Measurements from ENCODE around the gene NTN4. TPM values are rescaled to one million over a fixed set of nuclear protein-coding genes. Genes with fewer than 3 reads are reported as not detected.
"Not testable (repeated sequence)": the region's sequence is repeated elsewhere in the genome, so short reads cannot be mapped to it uniquely, and the experiment has no call there.

NTN4 gene
- total and polyA plus RNA-seq, 4 experiments from 2014 or later: 2.0 to 5.5 (median 3.8) TPM

GRCh38 chr12:95775466-95775865 lies 15.1 kb downstream of the NTN4 start:
- H3K9me3 ChIP-seq (ENCODE audit: control insufficient read depth in 1 of 2, low read length in 2 of 2); H3K27ac Mint-ChIP-seq; intact Hi-C loops (cut with micrococcal nuclease); H3K4me3 ChIP-seq (ENCODE audit: low read length in 2 of 2); H3K36me3 ChIP-seq (ENCODE audit: insufficient read depth, low read length); DNase-seq; CTCF ChIA-PET (ENCODE audit: partially characterized antibody); POLR2A ChIA-PET (ENCODE audit: partially characterized antibody); H3K27ac ChIP-seq (ENCODE audit: low read depth, low read length); H3K4me3 Mint-ChIP-seq; H3K27me3 ChIP-seq (ENCODE audit: insufficient read depth, low read length); H3K4me1 ChIP-seq (ENCODE audit: insufficient read depth, low read length); H3K4me1 Mint-ChIP-seq: not testable (repeated sequence)
- H3K9me3 Mint-ChIP-seq: peaks cover 0 to 11% (median 3%) of the 10 kb centered on the region in 8 donors
- peaks cover 9 to 13% of the 10 kb centered on the region in 2 donors for H3K27me3 Mint-ChIP-seq
- H3K36me3 Mint-ChIP-seq: peaks cover 2 to 17% of the 10 kb centered on the region in 2 donors

DNA sequence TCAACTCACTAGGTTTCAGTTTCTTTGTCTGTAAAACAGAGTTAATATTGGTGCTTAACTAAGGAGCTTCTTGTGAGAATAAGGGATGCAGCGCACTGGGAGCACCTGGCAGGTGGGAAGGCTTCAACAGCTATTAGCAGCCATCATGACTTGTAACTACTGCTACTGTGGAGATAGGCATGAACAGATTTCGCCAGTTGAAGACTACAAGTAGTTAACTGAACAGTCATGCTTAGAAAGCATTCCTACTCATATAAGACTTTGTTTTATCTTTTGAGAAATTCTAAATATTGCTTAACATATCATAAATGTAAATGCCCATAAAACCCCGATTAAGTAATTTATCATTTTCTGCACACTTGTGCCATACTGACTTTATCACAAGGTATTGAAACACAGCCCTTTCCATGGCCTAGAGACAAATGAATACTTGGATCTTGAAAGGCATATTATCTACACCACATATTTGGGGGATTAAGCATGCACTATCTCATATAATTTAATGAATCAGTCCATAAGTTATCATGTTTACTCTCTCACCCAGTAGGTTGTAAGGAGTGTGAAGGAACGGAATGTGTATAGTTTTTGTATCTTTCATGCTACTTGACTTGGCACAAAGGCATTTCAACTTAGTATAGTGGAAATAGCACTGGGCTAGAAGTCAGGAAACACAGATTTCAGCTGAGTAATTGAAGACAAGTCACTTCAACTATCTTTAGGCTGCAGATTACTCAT lies 16.1 kb downstream of the NTN4 start:
- no peak overlapping the region for H3K4me3 Mint-ChIP-seq
- no peaks in the 10 kb centered on the region for H3K4me1 ChIP-seq (ENCODE audit: insufficient read depth, low read length)
- ChIA-PET POLR2A (ENCODE audit: partially characterized antibody) (no interaction called here), CTCF (ENCODE audit: partially characterized antibody) (interaction anchor here (1.3 kb wide), 1 partner anchor 28 kb away, joined by 3 read pairs; no protein-coding TSS in a partner anchor)
- no peak for DNase-seq
- H3K27ac Mint-ChIP-seq: no peak overlapping the region
- intact Hi-C loops (cut with micrococcal nuclease): no loop called here
- peaks cover 0 to 11% (median 3%) of the 10 kb centered on the region in 8 donors for H3K9me3 Mint-ChIP-seq
- H3K27me3 Mint-ChIP-seq: peaks cover 8 to 14% of the 10 kb centered on the region in 2 donors
- no peak overlapping the region for H3K27ac ChIP-seq (ENCODE audit: low read depth, low read length)
- no peaks in the 10 kb centered on the region for H3K9me3 ChIP-seq (ENCODE audit: control insufficient read depth in 1 of 2, low read length in 2 of 2)
- no peaks in the 10 kb centered on the region for H3K27me3 ChIP-seq (ENCODE audit: insufficient read depth, low read length)
- no peaks in the 10 kb centered on the region for H3K4me1 Mint-ChIP-seq
- H3K36me3 ChIP-seq (ENCODE audit: insufficient read depth, low read length): no peaks in the 10 kb centered on the region
- H3K4me3 ChIP-seq (ENCODE audit: low read length in 2 of 2): no peak overlapping the region
- H3K36me3 Mint-ChIP-seq: peaks cover 2 to 17% of the 10 kb centered on the region in 2 donors

DNA sequence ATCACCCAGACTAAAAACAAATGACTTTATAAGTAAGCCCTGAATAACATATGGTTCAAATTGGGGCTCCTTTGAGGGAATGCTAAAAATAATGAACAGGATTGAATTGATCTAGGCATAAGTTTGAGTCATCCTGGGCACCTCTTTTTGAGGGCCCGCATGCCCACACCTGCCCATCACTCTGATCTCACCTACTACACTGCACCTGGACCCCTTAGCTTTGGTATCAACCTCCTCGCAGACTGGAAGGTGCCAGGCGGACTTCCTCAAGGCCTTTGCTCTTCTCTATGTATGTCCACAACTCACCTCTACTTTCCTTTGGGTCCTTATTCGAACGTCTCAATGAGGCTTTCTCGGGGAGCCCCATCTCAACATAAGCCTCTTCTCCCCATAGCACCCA lies 17.2 kb downstream of the NTN4 start:
- no peak overlapping the region for H3K27ac ChIP-seq (ENCODE audit: low read depth, low read length)
- Mint-ChIP-seq H3K9me3 (peaks cover 0 to 11% (median 3%) of the 10 kb centered on the region in 8 donors), H3K36me3 (peaks cover 2 to 17% of the 10 kb centered on the region in 2 donors), H3K4me1 (no peaks in the 10 kb centered on the region), H3K4me3 (no peak overlapping the region), H3K27me3 (peaks cover 9 to 16% of the 10 kb centered on the region in 2 donors), H3K27ac (no peak overlapping the region)
- no peak for DNase-seq
- no peaks in the 10 kb centered on the region for H3K4me1 ChIP-seq (ENCODE audit: insufficient read depth, low read length)
- intact Hi-C loops (cut with micrococcal nuclease): no loop called here
- CTCF ChIA-PET (ENCODE audit: partially characterized antibody): no interaction called here
- H3K9me3 ChIP-seq (ENCODE audit: control insufficient read depth in 1 of 2, low read length in 2 of 2): no peaks in the 10 kb centered on the region
- no peak overlapping the region for H3K4me3 ChIP-seq (ENCODE audit: low read length in 2 of 2)
- H3K27me3 ChIP-seq (ENCODE audit: insufficient read depth, low read length): no peaks in the 10 kb centered on the region
- POLR2A ChIA-PET (ENCODE audit: partially characterized antibody): no interaction called here
- no peaks in the 10 kb centered on the region for H3K36me3 ChIP-seq (ENCODE audit: insufficient read depth, low read length)

- Histone ChIP-seq H3K9me3 (ENCODE audit: control insufficient read depth in 1 of 2, low read length in 2 of 2) (no peaks in the 10 kb centered on the region), H3K27me3 (ENCODE audit: insufficient read depth, low read length) (no peaks in the 10 kb centered on the region), H3K36me3 (ENCODE audit: insufficient read depth, low read length) (no peaks in the 10 kb centered on the region), H3K4me1 (ENCODE audit: insufficient read depth, low read length) (no peaks in the 10 kb centered on the region), H3K4me3 (ENCODE audit: low read length in 2 of 2) (no peak overlapping the region), H3K27ac (ENCODE audit: low read depth, low read length) (no peak overlapping the region)
- ChIA-PET CTCF (ENCODE audit: partially characterized antibody) (no interaction called here), POLR2A (ENCODE audit: partially characterized antibody) (no interaction called here)
- Mint-ChIP-seq H3K36me3 (peaks cover 0 to 5% of the 10 kb centered on the region in 2 donors), H3K4me1 (no peaks in the 10 kb centered on the region), H3K27me3 (peaks cover 17 to 20% of the 10 kb centered on the region in 2 donors), H3K4me3 (no peak overlapping the region), H3K27ac (no peak overlapping the region), H3K9me3 (peaks cover 0 to 3% (median 0%) of the 10 kb centered on the region in 8 donors)
- intact Hi-C loops (cut with micrococcal nuclease): no loop called here
- no peak for DNase-seq
Measured at GRCh38 chr12:95767703-95768102, 22.9 kb downstream of the NTN4 start.

GRCh38 chr12:95766356-95767019 lies 24.1 kb downstream of the NTN4 start:
- H3K4me3 ChIP-seq (ENCODE audit: low read length in 2 of 2): no peak overlapping the region
- no peaks in the 10 kb centered on the region for H3K36me3 Mint-ChIP-seq
- H3K36me3 ChIP-seq (ENCODE audit: insufficient read depth, low read length): no peaks in the 10 kb centered on the region
- H3K4me1 ChIP-seq (ENCODE audit: insufficient read depth, low read length): no peaks in the 10 kb centered on the region
- intact Hi-C loops (cut with micrococcal nuclease): no loop called here
- H3K27me3 Mint-ChIP-seq: peaks cover 11 to 15% of the 10 kb centered on the region in 2 donors
- no peak overlapping the region for H3K27ac ChIP-seq (ENCODE audit: low read depth, low read length)
- H3K27ac Mint-ChIP-seq: no peak overlapping the region
- ChIA-PET CTCF (ENCODE audit: partially characterized antibody) (no interaction called here), POLR2A (ENCODE audit: partially characterized antibody) (no interaction called here)
- no peak overlapping the region for H3K4me3 Mint-ChIP-seq
- no peak for DNase-seq
- no peaks in the 10 kb centered on the region for H3K27me3 ChIP-seq (ENCODE audit: insufficient read depth, low read length)
- no peaks in the 10 kb centered on the region for H3K4me1 Mint-ChIP-seq
- H3K9me3 Mint-ChIP-seq: peaks cover 0 to 3% (median 0%) of the 10 kb centered on the region in 8 donors
- no peaks in the 10 kb centered on the region for H3K9me3 ChIP-seq (ENCODE audit: control insufficient read depth in 1 of 2, low read length in 2 of 2)

GRCh38 chr12:95764848-95765247 lies 25.7 kb downstream of the NTN4 start:
- Histone ChIP-seq H3K27me3 (ENCODE audit: insufficient read depth, low read length) (no peaks in the 10 kb centered on the region), H3K4me1 (ENCODE audit: insufficient read depth, low read length) (no peaks in the 10 kb centered on the region), H3K4me3 (ENCODE audit: low read length in 2 of 2) (no peak overlapping the region), H3K9me3 (ENCODE audit: control insufficient read depth in 1 of 2, low read length in 2 of 2) (no peaks in the 10 kb centered on the region), H3K27ac (ENCODE audit: low read depth, low read length) (no peak overlapping the region), H3K36me3 (ENCODE audit: insufficient read depth, low read length) (no peaks in the 10 kb centered on the region)
- ChIA-PET CTCF (ENCODE audit: partially characterized antibody) (interaction anchor here (1.7 kb wide), 1 partner anchor 36 kb away, joined by 4 read pairs; no protein-coding TSS in a partner anchor), POLR2A (ENCODE audit: partially characterized antibody) (no interaction called here)
- Mint-ChIP-seq H3K4me3 (no peak overlapping the region), H3K4me1 (no peaks in the 10 kb centered on the region), H3K27ac (no peak overlapping the region), H3K9me3 (peaks cover 0 to 3% (median 0%) of the 10 kb centered on the region in 8 donors), H3K36me3 (no peaks in the 10 kb centered on the region), H3K27me3 (peaks cover 9 to 20% of the 10 kb centered on the region in 2 donors)
- intact Hi-C loops (cut with micrococcal nuclease): no loop called here
- DNase-seq: no peak

GRCh38 chr12:95763809-95764253 lies 26.7 kb downstream of the NTN4 start:
- ChIA-PET POLR2A (ENCODE audit: partially characterized antibody) (no interaction called here), CTCF (ENCODE audit: partially characterized antibody) (no interaction called here)
- Mint-ChIP-seq H3K27me3 (peaks cover 9 to 18% of the 10 kb centered on the region in 2 donors), H3K36me3 (no peaks in the 10 kb centered on the region), H3K9me3 (peaks cover 0 to 3% (median 0%) of the 10 kb centered on the region in 8 donors), H3K27ac (no peak overlapping the region), H3K4me1 (no peaks in the 10 kb centered on the region), H3K4me3 (no peak overlapping the region)
- Histone ChIP-seq H3K9me3 (ENCODE audit: control insufficient read depth in 1 of 2, low read length in 2 of 2) (no peaks in the 10 kb centered on the region), H3K27ac (ENCODE audit: low read depth, low read length) (no peak overlapping the region), H3K27me3 (ENCODE audit: insufficient read depth, low read length) (no peaks in the 10 kb centered on the region), H3K4me3 (ENCODE audit: low read length in 2 of 2) (no peak overlapping the region), H3K36me3 (ENCODE audit: insufficient read depth, low read length) (no peaks in the 10 kb centered on the region), H3K4me1 (ENCODE audit: insufficient read depth, low read length) (no peaks in the 10 kb centered on the region)
- no peak for DNase-seq
- intact Hi-C loops (cut with micrococcal nuclease): no loop called here

All from CD4-positive, alpha-beta memory T cell (primary cell).